K562 (cell line): ENCODE measurements around the gene RETREG1. TPM values are rescaled to one million over a fixed set of nuclear protein-coding genes. Genes with fewer than 3 reads are reported as not detected.

Experiments used
- ATAC-seq: fragments of 200-7000 bp; cut with Tn5 transposase; 3 replicates; pipeline ENCODE4 v1.9.1; 2020; ENCODE audit warnings: moderate library complexity
- BruUV-seq: library from RNA; stranded (reverse); fragments of 400-500 nt; replicated peaks from 2 replicates; lab custom pipeline; 2021; lab: Mats Ljungman, UMichigan
- CTCF ChIA-PET: fragments of 300-600 bp; formaldehyde crosslinking; extraction: SDS; loops from one replicate; lab custom pipeline; 2021; ENCODE audit warnings: low intra/inter-chr PET ratio; lab: Yijun Ruan, JAX
- POLR2A ChIA-PET: fragments of 300-600, 350-650 bp; sonication (Branson Sonifier 250); formaldehyde crosslinking; extraction: SDS; loops from one replicate; lab custom pipeline; 2021; ENCODE audit warnings: antibody characterized with exemption, inconsistent platforms; lab: Yijun Ruan, JAX
- DNase-seq, 4 experiments: peaks; one replicate each; pipeline versions ENCODE4 v3.0.0 to v3.0.0-alpha.2; 2011 to 2018; ENCODE audit warnings: low spot score in 3 of 4, mixed read lengths in 3 of 4; ENCODE audit errors: extremely low read depth in 1 of 4
- FAIRE-seq: peaks from 2 replicates; lab custom pipeline; 2011; peaks lifted over from hg19 to GRCh38; lab: Jason Lieb, UNC
- H2AFZ ChIP-seq: 2 replicates; pipeline ENCODE4 v1.6.0; 2011; ENCODE audit warnings: low read depth, low read length, control low read depth, inconsistent platforms
- H3K27ac ChIP-seq: fragments of 200-600 bp; 3 replicates; pipeline ENCODE4 v1.8.0; 2011; ENCODE audit warnings: low read depth, mild to moderate bottlenecking, control low read depth, inconsistent platforms, low read length, moderate library complexity, mixed read lengths; ENCODE audit errors: extremely low read depth
- H3K27me3 ChIP-seq, 2 experiments: fragments of 300-600 bp in 1 of 2; 2 replicates in 1 of 2; 3 replicates in 1 of 2; pipeline versions ENCODE4 v1.6.0 to v1.8.0; 2011; ENCODE audit warnings: inconsistent platforms in 2 of 2, low read length in 2 of 2, mild to moderate bottlenecking in 1 of 2, mixed read lengths in 1 of 2, moderate library complexity in 1 of 2; ENCODE audit not compliant: control insufficient read depth in 2 of 2, insufficient read depth in 2 of 2
- H3K36me3 ChIP-seq: fragments of 300-600 bp; 3 replicates; pipeline ENCODE4 v1.8.0; 2011; ENCODE audit warnings: mild to moderate bottlenecking, low read length, inconsistent platforms; ENCODE audit not compliant: control insufficient read depth, insufficient read depth
- H3K4me1 ChIP-seq, 2 experiments: fragments of 200-600 bp in 1 of 2; replicated peaks in 1 of 2; 2 replicates in 1 of 2; 3 replicates in 1 of 2; pipeline versions ENCODE4 v1.5.1 to v1.8.0; 2011; ENCODE audit warnings: inconsistent platforms in 2 of 2, low read length in 2 of 2, mild to moderate bottlenecking in 1 of 2, mixed read lengths in 1 of 2, moderate library complexity in 1 of 2; ENCODE audit not compliant: control insufficient read depth in 2 of 2, insufficient read depth in 2 of 2
- H3K4me2 ChIP-seq: 2 replicates; pipeline ENCODE4 v1.6.1; 2011; ENCODE audit warnings: low read length, control low read depth, inconsistent platforms, mixed read lengths; ENCODE audit not compliant: insufficient read depth
- H3K4me3 ChIP-seq: fragments of 200-600 bp; sonication (generic), shearing (Covaris generic); 2 replicates; pipeline ENCODE4 v1.5.1; 2016; ENCODE audit warnings: control low read depth, inconsistent platforms
- H3K79me2 ChIP-seq: fragments of 200-600 bp; 3 replicates; pipeline ENCODE4 v1.8.0; 2011; ENCODE audit warnings: low read length, inconsistent platforms; ENCODE audit not compliant: control insufficient read depth, insufficient read depth
- H3K9ac ChIP-seq, 2 experiments: 2 replicates each; pipeline versions ENCODE4 v1.6.0 to v1.6.1; 2011; ENCODE audit warnings: low read depth in 2 of 2, low read length in 2 of 2, control low read depth in 1 of 2, inconsistent platforms in 1 of 2, mild to moderate bottlenecking in 1 of 2, mixed read lengths in 1 of 2; ENCODE audit not compliant: insufficient read depth in 1 of 2
- H3K9me1 ChIP-seq: one replicate; pipeline ENCODE4 v1.6.0; 2011; ENCODE audit warnings: inconsistent platforms, mild to moderate bottlenecking, low read length, moderate library complexity; ENCODE audit not compliant: control insufficient read depth, insufficient read depth
- H3K9me3 ChIP-seq: replicated peaks from 2 replicates; pipeline ENCODE4 v1.5.1; 2011; ENCODE audit warnings: low read depth, low read length, inconsistent platforms; ENCODE audit not compliant: control insufficient read depth, insufficient read depth
- H4K20me1 ChIP-seq: replicated peaks from 2 replicates; pipeline ENCODE4 v1.6.1; 2011; ENCODE audit warnings: low read length, inconsistent platforms, mixed read lengths; ENCODE audit not compliant: control insufficient read depth, insufficient read depth
- CBFB ChIP-seq: sonication (generic); formaldehyde crosslinking; IDR thresholded peaks from 2 replicates; pipeline ENCODE4 v1.4.0; 2020; ENCODE audit warnings: mild to moderate bottlenecking, missing genetic modification reagents
- CSDE1 ChIP-seq, 2 experiments: fragments of 450-650 bp; IDR thresholded peaks; 2 replicates each; pipeline ENCODE4 v1.6.1; 2016; ENCODE audit warnings: mild to moderate bottlenecking in 1 of 2
- ELF2 ChIP-seq: fragments of 250-450 bp; sonication (Bioruptor Pico); IDR thresholded peaks from 2 replicates; pipeline ENCODE4 v1.5.0; 2021; ENCODE audit warnings: mild to moderate bottlenecking
- ETS2 ChIP-seq: IDR thresholded peaks from 2 replicates; pipeline ENCODE4 v1.6.1; 2016; ENCODE audit warnings: borderline replicate concordance, missing genetic modification characterization, mild to moderate bottlenecking, moderate library complexity, missing compliant biosample characterization; ENCODE audit not compliant: poor library complexity, severe bottlenecking
- HCFC1 ChIP-seq: IDR thresholded peaks from 2 replicates; pipeline ENCODE4 v1.6.1; 2012; ENCODE audit warnings: low read depth, low read length, improper control_type of control experiment
- NFATC3 ChIP-seq: fragments of 450-650 bp; IDR thresholded peaks from 2 replicates; pipeline ENCODE4 v1.6.1; 2017; ENCODE audit warnings: mild to moderate bottlenecking
- POLR3A ChIP-seq: IDR thresholded peaks from 2 replicates; pipeline ENCODE4 v1.6.1; 2011; ENCODE audit warnings: borderline replicate concordance, mild to moderate bottlenecking, moderate library complexity; ENCODE audit not compliant: insufficient read length, insufficient read depth; ENCODE audit errors: extremely low read depth
- RAD51 ChIP-seq: fragments of 450-650 bp; IDR thresholded peaks from 2 replicates; pipeline ENCODE4 v1.7.1; 2016; ENCODE audit warnings: low read depth, mild to moderate bottlenecking, borderline replicate concordance
- SREBF2 ChIP-seq: sonication (generic); formaldehyde crosslinking; IDR thresholded peaks from 2 replicates; pipeline ENCODE4 v1.4.0; 2020; ENCODE audit warnings: mild to moderate bottlenecking, missing genetic modification reagents
- TAF9B ChIP-seq: fragments of 450-650 bp; IDR thresholded peaks from 2 replicates; pipeline ENCODE4 v1.6.1; 2018; ENCODE audit warnings: mild to moderate bottlenecking; ENCODE audit not compliant: partially characterized antibody
- WGBS: fragments of 100-300 bp; shearing (Covaris generic); methylation state at CpG from one replicate; pipeline ENCODE4 v1.1.6; 2016; ENCODE audit warnings: low coverage, mixed read lengths; ENCODE audit not compliant: insufficient coverage; ENCODE audit errors: missing lambda C conversion rate; 5-methylcytosine and 5-hydroxymethylcytosine counted together
- in situ Hi-C: fragments of 300-500 bp; cut with MboI; formaldehyde crosslinking; loops from 4 replicates; pipeline ENCODE4 v1.15.0; 2018; ENCODE audit warnings: inconsistent platforms, mixed read lengths
- intact Hi-C: fragments of 100-400 bp; cut with micrococcal nuclease; formaldehyde crosslinking; loops from 2 replicates; pipeline ENCODE4 v1.14.2; 2022
- polyA plus RNA-seq, 8 experiments: library from polyadenylated mRNA; depleted of rRNA in 4 of 8; stranded (reverse) in 5 of 8; unstranded in 3 of 8; fragments of >200 nt; fragmentation: Nextera tagmentation in 2 of 8; fragmentation: Illumina TruSeq in 1 of 8; extraction: Ambion mirVana in 2 of 8; extraction: Trizol in 1 of 8; gene quantifications; 2 replicates each; pipeline versions ENCODE4 v1.2.1 to v1.2.3, GENCODE V29; 2011 to 2014; ENCODE audit warnings: inconsistent platforms in 1 of 8, missing spikeins in 1 of 8
- total RNA-seq, 7 experiments: library from RNA; depleted of rRNA in 6 of 7; stranded (reverse); fragments of >200 nt in 6 of 7; fragmentation: Illumina TruSeq in 2 of 7; extraction: Trizol in 2 of 7; gene quantifications; 2 replicates each; pipeline versions ENCODE4 v1.2.1 to v1.2.3, GENCODE V29; 2011 to 2021; ENCODE audit warnings: low replicate concordance in 1 of 7
- TF ChIP-seq, protein P1 (sequence below): sonication (generic); formaldehyde crosslinking; IDR thresholded peaks from 2 replicates; pipeline ENCODE4 v1.8.0; 2022; ENCODE audit warnings: missing genetic modification reagents, mild to moderate bottlenecking, borderline replicate concordance
- TF ChIP-seq, protein P2 (sequence below), 2 experiments: fragments of 150-350 bp in 1 of 2; IDR thresholded peaks; 2 replicates each; pipeline ENCODE4 v1.6.1; 2012 to 2016; ENCODE audit warnings: low read depth in 2 of 2, low read length in 2 of 2, mild to moderate bottlenecking in 1 of 2, moderate library complexity in 1 of 2
- TF ChIP-seq, protein P3 (sequence below): sonication (generic); formaldehyde crosslinking; IDR thresholded peaks from 2 replicates; pipeline ENCODE4 v1.8.1; 2023; ENCODE audit warnings: mild to moderate bottlenecking, missing genetic modification reagents

RETREG1 gene
- total and polyA plus RNA-seq, 9 of the 15 experiments (the other 6 are each of a cell fraction or from before 2014, with no cell fraction given): 0.01 to 0.20 (median 0.08) TPM; not detected in 5

DNA sequence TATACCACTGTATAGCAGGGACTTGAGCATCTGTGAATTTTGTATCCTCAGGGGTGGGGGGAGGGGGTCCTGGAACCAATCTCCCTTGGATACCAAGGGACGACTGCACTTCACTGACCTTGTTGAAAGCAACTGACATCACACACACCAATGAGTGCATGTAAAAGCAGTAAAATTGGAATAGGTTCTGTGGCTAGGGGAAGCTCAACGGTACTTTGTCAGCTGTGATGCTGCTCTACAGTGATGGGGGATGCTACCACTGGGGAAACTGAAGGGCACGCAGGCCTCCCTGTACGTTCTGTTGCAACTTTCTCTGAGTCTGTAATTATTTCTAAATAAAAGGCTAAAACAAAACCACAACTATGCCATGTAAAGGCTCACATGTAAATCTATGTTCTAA lies 47.0 kb upstream of the RETREG1 start:
- 0% methylated on average over 4 of the region's 4 CpGs for WGBS
- Histone ChIP-seq H2AFZ (no peak overlapping the region), H3K4me2 (no peak overlapping the region), H3K9me3 (no peaks in the 10 kb centered on the region), H3K27me3 (peaks cover 3 to 14% of the 10 kb centered on the region in 2 experiments; a peak in 4 of 5 replicates), H3K36me3 (no peaks in the 10 kb centered on the region), H3K79me2 (no peaks in the 10 kb centered on the region), H3K4me3 (no peak overlapping the region), H3K9me1 (no peaks in the 10 kb centered on the region), H3K4me1 (no peaks in the 10 kb centered on the region), H4K20me1 (no peaks in the 10 kb centered on the region), H3K27ac (no peak overlapping the region), H3K9ac (no peak overlapping the region)
- DNase-seq (no peak), FAIRE-seq (no peak), ATAC-seq (no peak)
- in situ Hi-C loops: no loop called here
- intact Hi-C loops: loop anchor here (10.0 kb wide), 1 partner anchor 179 kb away; no protein-coding TSS in a partner anchor
- POLR2A ChIA-PET: interaction anchor here (0.6 kb wide), 1 partner anchor 56 kb away, joined by 3 read pairs; no protein-coding TSS in a partner anchor
- BruUV-seq: no TSS peak
- CTCF ChIA-PET: no interaction called here
- TF ChIP-seq ELF2 (no peak), RAD51 (no peak), POLR3A (no peak), SREBF2 (no peak), TAF9B (no peak), NFATC3 (no peak), ETS2 (tag) (no peak), CSDE1 (IDR thresholded peaks at IDR 0.05) (no peak), CBFB (no peak), HCFC1 (no peak)
- TF ChIP-seq, protein P1, sequence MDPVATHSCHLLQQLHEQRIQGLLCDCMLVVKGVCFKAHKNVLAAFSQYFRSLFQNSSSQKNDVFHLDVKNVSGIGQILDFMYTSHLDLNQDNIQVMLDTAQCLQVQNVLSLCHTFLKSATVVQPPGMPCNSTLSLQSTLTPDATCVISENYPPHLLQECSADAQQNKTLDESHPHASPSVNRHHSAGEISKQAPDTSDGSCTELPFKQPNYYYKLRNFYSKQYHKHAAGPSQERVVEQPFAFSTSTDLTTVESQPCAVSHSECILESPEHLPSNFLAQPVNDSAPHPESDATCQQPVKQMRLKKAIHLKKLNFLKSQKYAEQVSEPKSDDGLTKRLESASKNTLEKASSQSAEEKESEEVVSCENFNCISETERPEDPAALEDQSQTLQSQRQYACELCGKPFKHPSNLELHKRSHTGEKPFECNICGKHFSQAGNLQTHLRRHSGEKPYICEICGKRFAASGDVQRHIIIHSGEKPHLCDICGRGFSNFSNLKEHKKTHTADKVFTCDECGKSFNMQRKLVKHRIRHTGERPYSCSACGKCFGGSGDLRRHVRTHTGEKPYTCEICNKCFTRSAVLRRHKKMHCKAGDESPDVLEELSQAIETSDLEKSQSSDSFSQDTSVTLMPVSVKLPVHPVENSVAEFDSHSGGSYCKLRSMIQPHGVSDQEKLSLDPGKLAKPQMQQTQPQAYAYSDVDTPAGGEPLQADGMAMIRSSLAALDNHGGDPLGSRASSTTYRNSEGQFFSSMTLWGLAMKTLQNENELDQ (CRISPR knock-in tag): no peak
- TF ChIP-seq, protein P2, sequence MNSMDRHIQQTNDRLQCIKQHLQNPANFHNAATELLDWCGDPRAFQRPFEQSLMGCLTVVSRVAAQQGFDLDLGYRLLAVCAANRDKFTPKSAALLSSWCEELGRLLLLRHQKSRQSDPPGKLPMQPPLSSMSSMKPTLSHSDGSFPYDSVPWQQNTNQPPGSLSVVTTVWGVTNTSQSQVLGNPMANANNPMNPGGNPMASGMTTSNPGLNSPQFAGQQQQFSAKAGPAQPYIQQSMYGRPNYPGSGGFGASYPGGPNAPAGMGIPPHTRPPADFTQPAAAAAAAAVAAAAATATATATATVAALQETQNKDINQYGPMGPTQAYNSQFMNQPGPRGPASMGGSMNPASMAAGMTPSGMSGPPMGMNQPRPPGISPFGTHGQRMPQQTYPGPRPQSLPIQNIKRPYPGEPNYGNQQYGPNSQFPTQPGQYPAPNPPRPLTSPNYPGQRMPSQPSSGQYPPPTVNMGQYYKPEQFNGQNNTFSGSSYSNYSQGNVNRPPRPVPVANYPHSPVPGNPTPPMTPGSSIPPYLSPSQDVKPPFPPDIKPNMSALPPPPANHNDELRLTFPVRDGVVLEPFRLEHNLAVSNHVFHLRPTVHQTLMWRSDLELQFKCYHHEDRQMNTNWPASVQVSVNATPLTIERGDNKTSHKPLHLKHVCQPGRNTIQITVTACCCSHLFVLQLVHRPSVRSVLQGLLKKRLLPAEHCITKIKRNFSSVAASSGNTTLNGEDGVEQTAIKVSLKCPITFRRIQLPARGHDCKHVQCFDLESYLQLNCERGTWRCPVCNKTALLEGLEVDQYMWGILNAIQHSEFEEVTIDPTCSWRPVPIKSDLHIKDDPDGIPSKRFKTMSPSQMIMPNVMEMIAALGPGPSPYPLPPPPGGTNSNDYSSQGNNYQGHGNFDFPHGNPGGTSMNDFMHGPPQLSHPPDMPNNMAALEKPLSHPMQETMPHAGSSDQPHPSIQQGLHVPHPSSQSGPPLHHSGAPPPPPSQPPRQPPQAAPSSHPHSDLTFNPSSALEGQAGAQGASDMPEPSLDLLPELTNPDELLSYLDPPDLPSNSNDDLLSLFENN (IDR thresholded peaks at IDR 0.05; ENCODE audit: low read depth in 2 of 2, low read length in 2 of 2): no peak
- TF ChIP-seq, protein P3, sequence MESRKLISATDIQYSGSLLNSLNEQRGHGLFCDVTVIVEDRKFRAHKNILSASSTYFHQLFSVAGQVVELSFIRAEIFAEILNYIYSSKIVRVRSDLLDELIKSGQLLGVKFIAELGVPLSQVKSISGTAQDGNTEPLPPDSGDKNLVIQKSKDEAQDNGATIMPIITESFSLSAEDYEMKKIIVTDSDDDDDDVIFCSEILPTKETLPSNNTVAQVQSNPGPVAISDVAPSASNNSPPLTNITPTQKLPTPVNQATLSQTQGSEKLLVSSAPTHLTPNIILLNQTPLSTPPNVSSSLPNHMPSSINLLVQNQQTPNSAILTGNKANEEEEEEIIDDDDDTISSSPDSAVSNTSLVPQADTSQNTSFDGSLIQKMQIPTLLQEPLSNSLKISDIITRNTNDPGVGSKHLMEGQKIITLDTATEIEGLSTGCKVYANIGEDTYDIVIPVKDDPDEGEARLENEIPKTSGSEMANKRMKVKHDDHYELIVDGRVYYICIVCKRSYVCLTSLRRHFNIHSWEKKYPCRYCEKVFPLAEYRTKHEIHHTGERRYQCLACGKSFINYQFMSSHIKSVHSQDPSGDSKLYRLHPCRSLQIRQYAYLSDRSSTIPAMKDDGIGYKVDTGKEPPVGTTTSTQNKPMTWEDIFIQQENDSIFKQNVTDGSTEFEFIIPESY (CRISPR knock-in tag): no peak
